HG03175 (cell line): ENCODE measurements around the gene RGS5.
"Not testable (repeated sequence)": the region's sequence is repeated elsewhere in the genome, so short reads cannot be mapped to it uniquely, and the experiment has no call there.

Experiments used
- ATAC-seq: cut with Tn5 transposase; IDR thresholded peaks from one replicate; pipeline ENCODE4 v1.9.1; 2021; ENCODE audit warnings: mild to moderate bottlenecking, moderate library complexity; ENCODE audit not compliant: unreplicated experiment

The RGS5 gene

GRCh38 chr1:163202833-163203451, at the start of gene RGS5:
Gene RGS5 (minus strand): TSS chr1:163202916. CDS start chr1:163202835, 81 bp downstream.
- no peak for ATAC-seq

DNA sequence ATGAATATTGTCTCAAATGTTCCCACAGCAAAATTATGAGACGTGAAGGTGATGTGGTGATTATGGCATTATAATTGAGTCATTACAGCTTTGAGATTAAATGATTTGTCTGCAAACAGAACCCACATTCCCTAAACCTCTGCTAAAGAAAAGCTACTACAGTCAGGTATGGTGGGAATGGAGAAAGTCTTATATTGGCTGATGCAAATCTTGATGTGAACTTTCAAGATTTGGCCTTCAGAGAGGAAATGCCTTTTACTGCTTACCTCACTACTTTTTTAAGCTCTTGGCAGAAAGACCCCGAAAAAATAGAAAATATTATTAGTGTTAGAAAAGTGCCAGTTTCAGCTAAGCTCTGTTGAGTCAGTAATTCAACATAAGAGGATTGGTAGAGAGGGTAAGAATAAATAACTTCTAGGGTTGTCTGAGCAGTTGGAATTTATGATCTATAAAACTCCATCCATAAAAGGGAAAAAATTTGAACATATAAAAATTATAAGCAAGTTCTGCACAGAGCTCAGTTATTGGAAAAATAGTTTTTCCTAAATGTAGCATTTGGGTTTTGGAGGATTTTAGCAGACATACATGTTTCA, 47.8 kb upstream of the RGS5 start:
- no peak for ATAC-seq

GRCh38 chr1:163248064-163248463, 45.3 kb upstream of the RGS5 start:
- ATAC-seq = no peak

GRCh38 chr1:163244648-163245047, 41.9 kb upstream of the RGS5 start:
- not testable (repeated sequence) for ATAC-seq

DNA sequence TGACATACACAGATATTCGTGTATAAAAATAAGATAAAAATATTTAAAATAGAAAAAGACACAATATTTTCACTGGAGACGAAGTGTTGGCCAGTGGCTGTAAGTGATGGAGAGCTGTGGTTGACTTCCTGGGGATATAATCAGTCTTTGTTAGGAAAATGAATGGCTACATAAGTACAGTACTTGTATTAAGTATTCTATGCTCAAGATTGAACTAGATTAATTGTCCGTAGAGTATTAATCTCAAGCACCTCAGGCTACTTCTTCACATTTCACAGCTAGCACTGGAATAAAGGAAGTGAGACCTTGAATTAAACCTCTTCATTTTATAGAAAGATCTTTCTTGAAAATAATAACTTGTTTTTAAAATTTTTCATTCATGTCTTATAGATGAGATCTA, 39.0 kb upstream of the RGS5 start:
- ATAC-seq = no peak

GRCh38 chr1:163240705-163241104, 38.0 kb upstream of the RGS5 start:
- no peak for ATAC-seq

DNA sequence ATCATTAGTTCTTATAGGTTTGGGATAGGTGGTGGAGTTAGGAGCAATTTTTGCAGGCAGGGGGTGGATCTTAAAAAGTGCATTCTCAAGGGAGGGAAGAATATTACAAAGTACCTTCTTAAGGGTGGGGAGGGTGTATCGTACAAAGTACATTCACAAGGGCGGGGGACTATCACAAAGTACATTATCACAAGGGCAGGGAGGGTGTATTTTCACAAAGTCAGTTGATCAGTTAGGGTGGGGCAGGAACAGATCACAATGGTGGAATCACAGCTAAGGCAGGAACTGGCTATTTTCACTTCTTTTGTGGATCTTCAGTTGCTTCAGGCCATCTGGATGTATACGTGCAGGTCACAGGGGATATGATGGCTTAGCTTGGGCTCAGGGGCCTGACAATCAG, 30.9 kb upstream of the RGS5 start:
- not testable (repeated sequence) for ATAC-seq

DNA sequence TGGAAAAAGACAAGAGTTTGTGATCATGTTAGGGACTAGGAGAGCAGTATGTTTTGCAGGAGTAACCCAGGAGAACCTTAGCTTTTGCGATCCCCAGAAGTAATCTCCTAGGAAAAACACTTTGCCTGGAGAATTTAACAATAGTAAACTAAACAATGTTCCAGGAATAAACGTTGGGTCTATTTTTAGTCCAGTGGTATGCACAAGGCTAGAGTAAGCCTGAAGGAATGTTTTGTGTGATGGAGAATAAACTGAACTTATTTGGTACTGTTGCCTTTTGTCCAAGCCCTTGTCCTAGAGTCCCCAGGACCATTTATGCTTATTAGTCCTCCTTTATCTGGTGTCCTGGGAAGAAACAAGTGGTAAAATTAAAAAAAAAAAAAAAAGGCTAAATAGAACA, 28.7 kb upstream of the RGS5 start:
- no peak for ATAC-seq

DNA sequence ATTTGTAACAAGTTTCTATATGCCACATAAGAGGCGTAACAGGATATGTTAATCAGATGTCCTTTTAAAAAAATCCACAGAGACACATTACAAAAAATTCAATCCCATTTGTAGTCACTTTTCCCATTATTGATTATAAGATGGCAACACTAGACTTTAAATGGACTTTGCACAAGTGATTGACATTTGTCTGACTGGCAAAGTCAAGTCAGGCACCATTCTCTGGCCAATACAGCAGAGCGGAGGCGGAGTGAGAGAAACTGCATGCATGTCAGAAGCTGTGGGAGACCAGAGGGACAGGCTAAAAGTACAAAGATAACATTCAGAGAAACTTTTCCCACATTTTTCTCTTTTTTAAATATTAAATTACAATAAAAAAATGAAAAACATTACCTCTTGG, 28.1 kb upstream of the RGS5 start:
- no peak for ATAC-seq

DNA sequence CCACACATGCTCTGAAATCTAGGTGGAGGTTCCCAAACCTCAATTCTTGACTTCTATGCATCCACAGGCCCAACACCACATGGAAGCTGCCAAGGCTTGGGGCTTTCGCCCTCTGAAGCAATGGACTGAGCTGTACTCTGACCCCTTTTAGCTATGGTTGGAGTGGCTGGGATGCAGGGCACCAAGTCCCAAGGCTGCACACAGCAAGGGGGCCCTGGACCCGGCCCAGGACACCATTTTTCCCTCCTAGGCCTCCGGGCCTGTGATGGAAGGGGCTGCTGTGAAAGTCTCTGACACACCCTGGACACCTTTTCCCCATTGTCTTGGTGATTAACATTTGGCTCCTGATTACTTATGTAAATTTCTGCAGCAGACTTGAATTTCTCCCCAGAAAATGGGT, 25.6 kb upstream of the RGS5 start:
- ATAC-seq = not testable (repeated sequence)

DNA sequence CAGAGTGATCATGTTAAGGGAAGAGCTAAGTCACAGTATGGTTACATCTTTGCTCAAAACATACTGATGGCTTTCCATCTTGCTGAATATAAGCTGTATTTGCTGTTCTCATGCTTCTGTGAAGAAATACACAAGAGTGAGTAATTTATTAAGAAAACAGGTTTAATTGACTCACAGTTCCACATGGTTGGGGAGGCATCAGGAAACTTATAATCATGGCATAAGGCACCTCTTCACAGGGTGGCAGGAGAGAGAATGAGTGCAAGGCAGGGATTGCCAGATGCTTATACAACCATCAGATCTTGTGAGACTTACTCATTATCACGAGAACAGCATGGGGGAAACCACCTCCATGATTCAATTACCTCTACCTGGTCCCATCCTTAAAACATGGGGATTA, 24.4 kb upstream of the RGS5 start:
- no peak for ATAC-seq

DNA sequence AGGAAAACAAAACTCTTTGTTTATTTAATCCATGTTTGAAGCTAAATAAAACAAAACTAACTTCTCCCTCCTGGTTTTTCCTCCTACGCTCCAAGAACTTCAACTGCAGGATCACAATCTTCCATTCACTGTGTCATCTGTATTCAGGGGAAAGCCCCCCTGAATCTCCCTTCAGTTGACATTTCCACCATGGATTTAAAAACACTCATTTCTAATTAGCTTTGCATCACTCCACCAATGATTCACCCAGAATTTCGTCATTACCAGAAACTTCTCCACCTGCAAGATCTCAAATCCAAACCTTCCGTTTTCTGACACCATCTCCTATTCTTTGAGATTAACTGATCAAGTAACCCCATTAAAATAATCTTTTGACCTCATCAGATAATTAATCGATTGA, 10.9 kb upstream of the RGS5 start:
- no peak for ATAC-seq

DNA sequence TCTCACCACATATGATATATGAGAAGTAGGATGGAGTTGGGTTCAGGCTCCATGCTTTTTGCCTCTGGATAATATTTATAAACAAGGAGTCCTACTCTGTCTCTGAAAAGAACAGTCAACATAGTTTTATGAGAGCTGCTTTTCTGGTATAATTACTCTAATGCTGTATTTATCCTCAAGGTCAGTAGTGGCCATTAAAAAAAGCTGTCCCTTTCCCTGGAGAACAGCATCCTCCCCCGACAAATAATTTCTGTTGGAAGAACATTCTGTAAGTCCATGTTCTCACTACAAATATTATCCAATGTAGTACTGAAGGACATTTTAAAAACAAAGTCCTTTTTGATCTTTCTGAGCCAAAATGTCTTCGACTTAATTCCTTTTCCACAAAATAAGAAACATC, 9.0 kb upstream of the RGS5 start:
- no peak for ATAC-seq

DNA sequence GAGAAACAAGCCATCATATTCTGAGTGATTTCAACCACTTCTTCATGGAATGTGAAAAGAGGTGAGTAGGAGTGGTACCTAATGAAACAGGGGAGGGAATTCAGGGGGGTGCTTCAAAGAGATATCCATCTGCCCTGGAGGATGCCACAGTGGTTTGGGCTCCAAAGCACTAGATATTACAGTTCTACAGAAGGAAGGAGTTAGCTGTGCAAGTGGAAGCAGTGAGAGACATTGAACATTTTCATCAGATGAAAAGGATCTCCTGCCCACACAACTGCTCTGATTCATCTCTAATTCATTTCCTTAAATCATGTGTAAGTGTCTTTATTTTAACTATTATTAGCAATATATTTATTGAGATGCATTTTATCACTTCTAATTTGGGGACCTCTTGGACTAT, 2.8 kb upstream of the RGS5 start:
- ATAC-seq = no peak

- no peak for ATAC-seq
These were observed 845 bp upstream of the RGS5 start for GRCh38 chr1:163203561-163203960.

DNA sequence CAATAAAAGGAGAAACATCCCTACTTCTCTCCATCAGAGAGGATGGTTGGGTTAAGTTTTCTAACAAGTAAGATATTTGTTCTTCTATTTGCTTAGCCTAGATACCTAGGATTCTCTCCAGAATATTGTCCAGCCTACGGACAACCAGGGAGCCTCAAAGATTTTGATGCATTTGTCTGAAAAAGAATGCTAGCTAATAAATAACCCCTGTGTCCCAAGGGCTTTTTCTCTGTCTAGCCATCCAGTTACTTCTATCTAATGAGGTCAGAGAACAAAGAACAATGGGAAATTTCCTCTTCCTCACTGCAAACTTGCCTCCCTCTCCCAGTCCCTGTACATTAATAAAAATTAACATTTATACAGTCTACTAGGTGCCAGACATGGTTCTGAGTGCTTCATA, 810 bp downstream of the RGS5 start:
- ATAC-seq = no peak

- no peak for ATAC-seq
These were observed 5.7 kb downstream of the RGS5 start for GRCh38 chr1:163197022-163197421.

DNA sequence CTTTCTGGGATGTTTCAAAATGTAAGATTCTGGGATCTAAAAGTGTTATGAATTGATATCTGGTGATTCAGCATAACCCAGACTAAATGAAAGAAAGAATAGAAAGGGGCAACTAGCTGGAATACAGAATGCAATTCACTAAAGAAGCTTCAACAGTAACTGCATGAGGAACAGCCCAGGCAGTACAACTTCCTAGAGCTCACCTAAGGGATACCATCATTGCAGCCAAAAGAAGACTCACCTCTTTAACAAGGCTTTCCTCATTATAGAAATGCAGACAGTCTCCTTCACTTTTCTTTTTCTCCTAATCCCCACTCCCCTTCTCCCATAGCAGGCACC, 6.3 kb downstream of the RGS5 start:
- ATAC-seq = no peak

- no peak for ATAC-seq
These were observed 6.8 kb downstream of the RGS5 start for GRCh38 chr1:163195728-163196448.

GRCh38 chr1:163191301-163191700, 11.4 kb downstream of the RGS5 start:
- ATAC-seq = no peak

- ATAC-seq = no peak
These were observed 13.8 kb downstream of the RGS5 start for GRCh38 chr1:163188947-163189346.

GRCh38 chr1:163187849-163188248, 14.9 kb downstream of the RGS5 start:
- ATAC-seq = no peak

GRCh38 chr1:163186862-163187261, 15.9 kb downstream of the RGS5 start:
- no peak for ATAC-seq
